GM23338 (cell line): ENCODE data around the gene TEKT2.

ENCODE experiments used
- CTCF ChIP-seq, 2 experiments: fragments of 200-600 bp in 1 of 2; sonication (generic) in 1 of 2; conservative IDR thresholded peaks; 2 replicates each; pipeline versions ENCODE4 v1.5.1 to v1.6.1; 2016 to 2017; ENCODE audit warnings: antibody characterized with exemption in 2 of 2, low read depth in 2 of 2, mild to moderate bottlenecking in 2 of 2, moderate library complexity in 1 of 2
- EZH2 ChIP-seq: fragments of 200-600 bp; sonication (generic); IDR thresholded peaks from one replicate; pipeline ENCODE4 v1.8.0; 2017; ENCODE audit warnings: antibody characterized with exemption, mild to moderate bottlenecking, low read depth; ENCODE audit not compliant: unreplicated experiment
- POLR2AphosphoS5 ChIP-seq: IDR thresholded peaks from 2 replicates; pipeline ENCODE4 v1.6.1; 2016; ENCODE audit warnings: antibody characterized with exemption, low read depth
- STAT1 ChIP-seq: IDR thresholded peaks from one replicate; pipeline ENCODE4 v1.6.1; 2016; ENCODE audit warnings: antibody characterized with exemption; ENCODE audit not compliant: unreplicated experiment
- TF ChIP-seq, protein P1 (sequence below): fragments of 250-450 bp; sonication (Bioruptor Pico); IDR thresholded peaks from 2 replicates; pipeline ENCODE4 v1.5.0; 2020; ENCODE audit warnings: mild to moderate bottlenecking, moderate library complexity

DNA sequence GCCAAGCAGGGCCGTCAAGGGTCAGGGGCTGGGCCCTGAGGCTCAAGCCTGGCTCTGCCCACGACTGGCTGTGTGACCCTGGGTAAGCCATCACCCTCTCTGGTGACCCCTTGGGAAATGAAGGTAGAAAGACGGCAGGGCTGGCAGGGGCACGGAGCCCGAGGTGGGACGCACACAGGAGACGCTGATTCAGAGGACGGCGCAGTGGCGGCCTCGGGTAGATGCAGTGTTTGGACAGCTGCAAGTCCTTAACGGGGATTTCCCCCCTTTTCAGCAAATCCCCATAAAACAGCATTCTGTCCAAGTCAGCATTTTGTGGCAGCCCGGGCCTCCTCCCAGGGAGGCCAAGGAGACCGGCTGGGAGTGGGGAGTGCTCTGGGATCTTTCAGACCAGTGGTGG, 24.4 kb downstream of the TEKT2 start:
- TF ChIP-seq CTCF (conservative IDR thresholded peaks at IDR 0.05; ENCODE audit: low read depth in 2 of 2) (no peak), STAT1 (no peak), POLR2AphosphoS5 (no peak), EZH2 (no peak)
- TF ChIP-seq, protein P1, sequence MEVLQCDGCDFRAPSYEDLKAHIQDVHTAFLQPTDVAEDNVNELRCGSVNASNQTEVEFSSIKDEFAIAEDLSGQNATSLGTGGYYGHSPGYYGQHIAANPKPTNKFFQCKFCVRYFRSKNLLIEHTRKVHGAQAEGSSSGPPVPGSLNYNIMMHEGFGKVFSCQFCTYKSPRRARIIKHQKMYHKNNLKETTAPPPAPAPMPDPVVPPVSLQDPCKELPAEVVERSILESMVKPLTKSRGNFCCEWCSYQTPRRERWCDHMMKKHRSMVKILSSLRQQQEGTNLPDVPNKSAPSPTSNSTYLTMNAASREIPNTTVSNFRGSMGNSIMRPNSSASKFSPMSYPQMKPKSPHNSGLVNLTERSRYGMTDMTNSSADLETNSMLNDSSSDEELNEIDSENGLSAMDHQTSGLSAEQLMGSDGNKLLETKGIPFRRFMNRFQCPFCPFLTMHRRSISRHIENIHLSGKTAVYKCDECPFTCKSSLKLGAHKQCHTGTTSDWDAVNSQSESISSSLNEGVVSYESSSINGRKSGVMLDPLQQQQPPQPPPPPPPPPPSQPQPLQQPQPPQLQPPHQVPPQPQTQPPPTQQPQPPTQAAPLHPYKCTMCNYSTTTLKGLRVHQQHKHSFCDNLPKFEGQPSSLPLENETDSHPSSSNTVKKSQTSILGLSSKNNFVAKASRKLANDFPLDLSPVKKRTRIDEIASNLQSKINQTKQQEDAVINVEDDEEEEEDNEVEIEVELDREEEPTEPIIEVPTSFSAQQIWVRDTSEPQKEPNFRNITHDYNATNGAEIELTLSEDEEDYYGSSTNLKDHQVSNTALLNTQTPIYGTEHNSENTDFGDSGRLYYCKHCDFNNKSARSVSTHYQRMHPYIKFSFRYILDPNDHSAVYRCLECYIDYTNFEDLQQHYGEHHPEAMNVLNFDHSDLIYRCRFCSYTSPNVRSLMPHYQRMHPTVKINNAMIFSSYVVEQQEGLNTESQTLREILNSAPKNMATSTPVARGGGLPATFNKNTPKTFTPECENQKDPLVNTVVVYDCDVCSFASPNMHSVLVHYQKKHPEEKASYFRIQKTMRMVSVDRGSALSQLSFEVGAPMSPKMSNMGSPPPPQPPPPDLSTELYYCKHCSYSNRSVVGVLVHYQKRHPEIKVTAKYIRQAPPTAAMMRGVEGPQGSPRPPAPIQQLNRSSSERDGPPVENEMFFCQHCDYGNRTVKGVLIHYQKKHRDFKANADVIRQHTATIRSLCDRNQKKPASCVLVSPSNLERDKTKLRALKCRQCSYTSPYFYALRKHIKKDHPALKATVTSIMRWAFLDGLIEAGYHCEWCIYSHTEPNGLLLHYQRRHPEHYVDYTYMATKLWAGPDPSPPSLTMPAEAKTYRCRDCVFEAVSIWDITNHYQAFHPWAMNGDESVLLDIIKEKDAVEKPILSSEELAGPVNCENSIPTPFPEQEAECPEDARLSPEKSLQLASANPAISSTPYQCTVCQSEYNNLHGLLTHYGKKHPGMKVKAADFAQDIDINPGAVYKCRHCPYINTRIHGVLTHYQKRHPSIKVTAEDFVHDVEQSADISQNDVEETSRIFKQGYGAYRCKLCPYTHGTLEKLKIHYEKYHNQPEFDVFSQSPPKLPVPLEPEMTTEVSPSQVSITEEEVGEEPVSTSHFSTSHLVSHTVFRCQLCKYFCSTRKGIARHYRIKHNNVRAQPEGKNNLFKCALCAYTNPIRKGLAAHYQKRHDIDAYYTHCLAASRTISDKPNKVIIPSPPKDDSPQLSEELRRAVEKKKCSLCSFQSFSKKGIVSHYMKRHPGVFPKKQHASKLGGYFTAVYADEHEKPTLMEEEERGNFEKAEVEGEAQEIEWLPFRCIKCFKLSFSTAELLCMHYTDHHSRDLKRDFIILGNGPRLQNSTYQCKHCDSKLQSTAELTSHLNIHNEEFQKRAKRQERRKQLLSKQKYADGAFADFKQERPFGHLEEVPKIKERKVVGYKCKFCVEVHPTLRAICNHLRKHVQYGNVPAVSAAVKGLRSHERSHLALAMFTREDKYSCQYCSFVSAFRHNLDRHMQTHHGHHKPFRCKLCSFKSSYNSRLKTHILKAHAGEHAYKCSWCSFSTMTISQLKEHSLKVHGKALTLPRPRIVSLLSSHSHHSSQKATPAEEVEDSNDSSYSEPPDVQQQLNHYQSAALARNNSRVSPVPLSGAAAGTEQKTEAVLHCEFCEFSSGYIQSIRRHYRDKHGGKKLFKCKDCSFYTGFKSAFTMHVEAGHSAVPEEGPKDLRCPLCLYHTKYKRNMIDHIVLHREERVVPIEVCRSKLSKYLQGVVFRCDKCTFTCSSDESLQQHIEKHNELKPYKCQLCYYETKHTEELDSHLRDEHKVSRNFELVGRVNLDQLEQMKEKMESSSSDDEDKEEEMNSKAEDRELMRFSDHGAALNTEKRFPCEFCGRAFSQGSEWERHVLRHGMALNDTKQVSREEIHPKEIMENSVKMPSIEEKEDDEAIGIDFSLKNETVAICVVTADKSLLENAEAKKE (CRISPR knock-in tag), result no peak
